HFFc6 (cell line): Measurements from ENCODE around the gene FOSL1. TPM values are rescaled to one million over a fixed set of nuclear protein-coding genes. Genes with fewer than 3 reads are reported as not detected.
A peak's percentile ranks its signal among the peaks of the same experiment; 100 is the strongest.
"Not testable (repeated sequence)": the region's sequence is repeated elsewhere in the genome, so short reads cannot be mapped to it uniquely, and the experiment has no call there.

Experiments used
- DNase-seq: peaks from one replicate; pipeline ENCODE4 v3.0.0-alpha.2; 2018
- H3K27ac Mint-ChIP-seq: 2 replicates; pipeline ENCODE4 v1.8.0; 2020; ENCODE audit warnings: mild to moderate bottlenecking, mixed read lengths
- H3K27me3 Mint-ChIP-seq: 2 replicates; pipeline ENCODE4 v1.8.0; 2021; ENCODE audit warnings: mild to moderate bottlenecking, moderate library complexity, mixed read lengths; ENCODE audit not compliant: insufficient read depth
- H3K36me3 Mint-ChIP-seq: 2 replicates; pipeline ENCODE4 v1.8.0; 2021; ENCODE audit warnings: low read depth, mixed read lengths
- H3K4me1 Mint-ChIP-seq: 2 replicates; pipeline ENCODE4 v1.8.0; 2020; ENCODE audit warnings: low read depth, mixed read lengths
- H3K4me3 Mint-ChIP-seq: 2 replicates; pipeline ENCODE4 v1.8.0; 2020; ENCODE audit warnings: mild to moderate bottlenecking, moderate library complexity, mixed read lengths
- H3K9me3 Mint-ChIP-seq: 2 replicates; pipeline ENCODE4 v1.8.0; 2020; ENCODE audit warnings: mild to moderate bottlenecking, mixed read lengths
- total RNA-seq, 6 experiments: library from RNA; stranded (reverse); fragmentation: NEBNext Ultra II Directional; extraction: Animal tissue kit (Norgen Biotek cat#: 25700); gene quantifications; 2 replicates in 1 of 6; 3 replicates in 5 of 6; pipeline ENCODE4 v1.2.3, GENCODE V29; 2021
- TF ChIP-seq, protein P1 (sequence below): fragments of 200-600 bp; sonication (generic); IDR thresholded peaks from 2 replicates; pipeline ENCODE4 v1.5.0; 2021; ENCODE audit warnings: antibody characterized with exemption, mild to moderate bottlenecking

The FOSL1 gene
- total RNA-seq, 6 experiments from 2014 or later, result 134 to 275 (median 234) TPM

GRCh38 chr11:65851811-65852507, 48.2 kb downstream of the FOSL1 start:
- no peak overlapping the region for H3K27ac Mint-ChIP-seq
- H3K27me3 Mint-ChIP-seq, result peaks cover 22% of the 10 kb centered on the region
- DNase-seq, result no peak
- H3K4me3 Mint-ChIP-seq, result peak overlapping the region; percentile 22; the same call in 1 of the 2 replicates
- peaks cover 48% of the 10 kb centered on the region for H3K36me3 Mint-ChIP-seq
- H3K9me3 Mint-ChIP-seq, result peaks cover 4% of the 10 kb centered on the region; the same call in 1 of the 2 replicates
- TF ChIP-seq, protein P1, sequence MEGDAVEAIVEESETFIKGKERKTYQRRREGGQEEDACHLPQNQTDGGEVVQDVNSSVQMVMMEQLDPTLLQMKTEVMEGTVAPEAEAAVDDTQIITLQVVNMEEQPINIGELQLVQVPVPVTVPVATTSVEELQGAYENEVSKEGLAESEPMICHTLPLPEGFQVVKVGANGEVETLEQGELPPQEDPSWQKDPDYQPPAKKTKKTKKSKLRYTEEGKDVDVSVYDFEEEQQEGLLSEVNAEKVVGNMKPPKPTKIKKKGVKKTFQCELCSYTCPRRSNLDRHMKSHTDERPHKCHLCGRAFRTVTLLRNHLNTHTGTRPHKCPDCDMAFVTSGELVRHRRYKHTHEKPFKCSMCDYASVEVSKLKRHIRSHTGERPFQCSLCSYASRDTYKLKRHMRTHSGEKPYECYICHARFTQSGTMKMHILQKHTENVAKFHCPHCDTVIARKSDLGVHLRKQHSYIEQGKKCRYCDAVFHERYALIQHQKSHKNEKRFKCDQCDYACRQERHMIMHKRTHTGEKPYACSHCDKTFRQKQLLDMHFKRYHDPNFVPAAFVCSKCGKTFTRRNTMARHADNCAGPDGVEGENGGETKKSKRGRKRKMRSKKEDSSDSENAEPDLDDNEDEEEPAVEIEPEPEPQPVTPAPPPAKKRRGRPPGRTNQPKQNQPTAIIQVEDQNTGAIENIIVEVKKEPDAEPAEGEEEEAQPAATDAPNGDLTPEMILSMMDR, result no peak
- peaks cover 36% of the 10 kb centered on the region for H3K4me1 Mint-ChIP-seq

GRCh38 chr11:65851083-65851579, 49.1 kb downstream of the FOSL1 start:
- Mint-ChIP-seq H3K27me3 (peaks cover 17% of the 10 kb centered on the region), H3K36me3 (peaks cover 40% of the 10 kb centered on the region), H3K9me3 (peaks cover 4% of the 10 kb centered on the region; the same call in 1 of the 2 replicates), H3K4me1 (peaks cover 28% of the 10 kb centered on the region), H3K4me3 (no peak overlapping the region), H3K27ac (peak overlapping the region; percentile 16; the same call in 1 of the 2 replicates)
- DNase-seq, result no peak
- TF ChIP-seq, protein P1, result peak; percentile 72

DNA sequence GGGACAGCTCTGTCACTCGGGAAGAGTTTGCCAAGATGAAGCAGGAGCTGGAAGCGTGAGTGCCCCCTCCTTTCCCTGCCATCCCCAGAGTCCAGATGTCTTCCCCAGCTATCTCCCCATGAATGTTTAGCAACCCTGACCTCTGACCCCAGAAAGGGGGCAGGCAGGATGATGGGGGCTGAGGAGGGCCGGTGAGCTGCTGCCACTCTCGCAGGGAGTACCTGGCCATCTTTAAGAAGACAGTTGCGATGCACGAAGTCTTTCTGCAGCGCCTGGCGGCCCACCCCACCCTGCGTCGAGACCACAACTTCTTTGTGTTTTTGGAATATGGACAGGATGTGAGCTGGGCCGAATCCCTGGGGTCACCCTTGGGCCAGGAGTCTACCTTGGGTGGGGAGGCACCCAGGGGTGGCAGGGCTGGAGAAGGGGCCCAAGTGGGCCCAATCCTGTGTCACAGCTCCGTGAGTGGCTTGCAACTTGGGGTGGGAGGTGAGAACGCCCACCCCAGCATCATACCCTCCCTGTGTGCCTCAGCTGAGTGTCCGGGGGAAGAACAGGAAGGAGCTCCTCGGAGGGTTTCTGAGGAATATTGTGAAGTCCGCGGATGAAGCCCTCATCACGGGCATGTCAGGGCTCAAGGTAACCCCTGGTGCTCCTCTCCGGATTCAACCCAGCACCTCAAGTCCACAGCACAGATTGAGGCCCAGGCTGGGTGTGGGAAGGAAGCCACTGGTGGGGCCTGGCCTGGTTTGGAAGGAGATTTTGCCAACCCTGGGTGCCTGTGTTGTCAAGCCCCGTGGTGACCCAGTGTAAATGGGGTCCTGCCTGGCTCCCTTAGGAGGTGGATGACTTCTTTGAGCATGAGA, 49.7 kb downstream of the FOSL1 start:
- DNase-seq, result no peak
- peaks cover 17% of the 10 kb centered on the region for H3K27me3 Mint-ChIP-seq
- peaks cover 21% of the 10 kb centered on the region for H3K4me1 Mint-ChIP-seq
- H3K36me3 Mint-ChIP-seq, result peaks cover 33% of the 10 kb centered on the region
- no peak overlapping the region for H3K27ac Mint-ChIP-seq
- TF ChIP-seq, protein P1, result no peak
- H3K9me3 Mint-ChIP-seq, result peaks cover 4% of the 10 kb centered on the region; the same call in 1 of the 2 replicates
- H3K4me3 Mint-ChIP-seq, result no peak overlapping the region

DNA sequence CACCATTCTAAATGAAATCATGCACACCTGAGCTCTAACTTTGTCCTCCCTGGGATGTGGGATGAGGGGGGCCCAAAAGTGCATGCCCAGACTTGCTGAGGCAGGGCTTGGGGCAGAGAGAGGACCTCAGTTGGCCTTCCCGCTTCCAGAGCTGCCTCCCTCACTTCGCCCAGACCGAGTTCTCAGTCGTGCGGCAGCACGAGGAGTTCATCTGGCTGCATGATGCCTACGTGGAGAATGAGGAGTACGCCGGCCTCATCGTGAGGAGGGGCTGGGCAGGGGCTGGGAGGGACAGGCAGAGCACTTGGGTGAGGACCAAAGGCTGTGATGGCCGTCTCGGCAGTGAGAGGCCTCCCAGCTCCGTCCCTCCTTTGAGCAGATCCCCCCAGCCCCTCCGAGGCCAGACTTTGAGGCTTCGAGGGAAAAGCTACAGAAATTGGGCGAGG, 50.4 kb downstream of the FOSL1 start:
- TF ChIP-seq, protein P1, result no peak
- H3K27me3 Mint-ChIP-seq, result peaks cover 17% of the 10 kb centered on the region
- no peak overlapping the region for H3K4me3 Mint-ChIP-seq
- H3K36me3 Mint-ChIP-seq, result peaks cover 29% of the 10 kb centered on the region
- no peak for DNase-seq
- no peak overlapping the region for H3K27ac Mint-ChIP-seq
- H3K4me1 Mint-ChIP-seq, result peaks cover 16% of the 10 kb centered on the region
- peaks cover 4% of the 10 kb centered on the region; the same call in 1 of the 2 replicates for H3K9me3 Mint-ChIP-seq

GRCh38 chr11:65849366-65849765, 50.8 kb downstream of the FOSL1 start:
- H3K4me3 Mint-ChIP-seq, result no peak overlapping the region
- no peak overlapping the region for H3K27ac Mint-ChIP-seq
- peaks cover 12% of the 10 kb centered on the region for H3K4me1 Mint-ChIP-seq
- DNase-seq, result no peak
- H3K27me3 Mint-ChIP-seq, result peaks cover 17% of the 10 kb centered on the region
- peaks cover 4% of the 10 kb centered on the region; the same call in 1 of the 2 replicates for H3K9me3 Mint-ChIP-seq
- peaks cover 25% of the 10 kb centered on the region for H3K36me3 Mint-ChIP-seq
- TF ChIP-seq, protein P1, result no peak

DNA sequence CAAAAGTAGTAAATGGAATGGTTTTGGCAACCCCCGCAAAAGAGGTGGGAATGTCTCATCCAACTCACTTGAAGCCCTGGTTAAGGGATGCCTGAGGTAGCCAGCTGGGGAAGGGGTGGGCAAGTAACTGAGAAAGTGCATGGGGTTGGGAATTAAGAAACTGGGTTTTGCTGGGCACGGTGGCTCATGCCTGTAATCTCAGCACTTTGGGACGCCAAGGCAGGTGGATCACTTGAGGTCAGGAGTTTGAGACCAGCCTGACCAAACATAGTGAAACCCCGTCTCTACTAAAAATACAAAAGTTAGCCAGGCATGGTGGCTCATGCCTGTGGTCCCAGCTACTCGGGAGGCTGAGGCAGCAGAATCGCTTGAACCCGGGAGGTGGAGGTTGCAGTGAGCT, 51.5 kb downstream of the FOSL1 start:
- H3K4me1 Mint-ChIP-seq, H3K27ac Mint-ChIP-seq, H3K4me3 Mint-ChIP-seq, DNase-seq, H3K9me3 Mint-ChIP-seq: not testable (repeated sequence)
- H3K27me3 Mint-ChIP-seq, result peaks cover 17% of the 10 kb centered on the region
- peaks cover 18% of the 10 kb centered on the region for H3K36me3 Mint-ChIP-seq
